Glomerular visceral epithelial cell (primary cell): Measurements from ENCODE around the gene FLRT2.

Experiments used
- DNase-seq: peaks from one replicate; pipeline ENCODE4 v3.0.0-alpha.2; 2016; ENCODE audit errors: extremely low spot score

Gene FLRT2

GRCh38 chr14:85564841-85565527 lies 35.0 kb downstream of the FLRT2 start:
- no peak for DNase-seq

GRCh38 chr14:85565862-85566296 lies 35.9 kb downstream of the FLRT2 start:
- no peak for DNase-seq

- DNase-seq = no peak
These were observed 36.7 kb downstream of the FLRT2 start for GRCh38 chr14:85566603-85567002.

- no peak for DNase-seq
These were observed 42.1 kb downstream of the FLRT2 start for GRCh38 chr14:85572011-85572410.

GRCh38 chr14:85572845-85573244 lies 42.9 kb downstream of the FLRT2 start:
- peak; percentile 53 for DNase-seq

GRCh38 chr14:85573406-85573805 lies 43.5 kb downstream of the FLRT2 start:
- DNase-seq = peak; percentile 16

- DNase-seq = no peak
These were observed 45.1 kb downstream of the FLRT2 start for GRCh38 chr14:85574853-85575616.

GRCh38 chr14:85575617-85575898 lies 45.6 kb downstream of the FLRT2 start:
- no peak for DNase-seq

- no peak for DNase-seq
These were observed 46.3 kb downstream of the FLRT2 start for GRCh38 chr14:85576218-85576617.

GRCh38 chr14:85576848-85577542 lies 47.1 kb downstream of the FLRT2 start:
- no peak for DNase-seq

GRCh38 chr14:85577543-85578114 lies 47.7 kb downstream of the FLRT2 start:
- no peak for DNase-seq

- no peak for DNase-seq
These were observed 48.4 kb downstream of the FLRT2 start for GRCh38 chr14:85578357-85578756.

GRCh38 chr14:85578930-85579329 lies 49.0 kb downstream of the FLRT2 start:
- DNase-seq = no peak

- DNase-seq = no peak
These were observed 50.0 kb downstream of the FLRT2 start for GRCh38 chr14:85579942-85580341.

- DNase-seq = no peak
These were observed 50.7 kb downstream of the FLRT2 start for GRCh38 chr14:85580536-85581140.

- no peak for DNase-seq
These were observed 51.7 kb downstream of the FLRT2 start for GRCh38 chr14:85581691-85582090.

GRCh38 chr14:85583380-85583779 lies 53.4 kb downstream of the FLRT2 start:
- no peak for DNase-seq

GRCh38 chr14:85584481-85584880 lies 54.5 kb downstream of the FLRT2 start:
- no peak for DNase-seq

- DNase-seq = peak; percentile 66
These were observed 57.3 kb downstream of the FLRT2 start for GRCh38 chr14:85587151-85587711.

- no peak for DNase-seq
These were observed 60.8 kb downstream of the FLRT2 start for GRCh38 chr14:85590784-85591183.

- no peak for DNase-seq
These were observed 64.3 kb downstream of the FLRT2 start for GRCh38 chr14:85594217-85594616.

- no peak for DNase-seq
These were observed 66.0 kb downstream of the FLRT2 start for GRCh38 chr14:85595981-85596380.
